ENCODE measurements around the gene SIAH2. TPM values are rescaled to one million over a fixed set of nuclear protein-coding genes. Genes with fewer than 3 reads are reported as not detected.

The SIAH2 gene
- total RNA-seq, 2 experiments from 2014 or later = 22.2 to 29.1 TPM

DNA sequence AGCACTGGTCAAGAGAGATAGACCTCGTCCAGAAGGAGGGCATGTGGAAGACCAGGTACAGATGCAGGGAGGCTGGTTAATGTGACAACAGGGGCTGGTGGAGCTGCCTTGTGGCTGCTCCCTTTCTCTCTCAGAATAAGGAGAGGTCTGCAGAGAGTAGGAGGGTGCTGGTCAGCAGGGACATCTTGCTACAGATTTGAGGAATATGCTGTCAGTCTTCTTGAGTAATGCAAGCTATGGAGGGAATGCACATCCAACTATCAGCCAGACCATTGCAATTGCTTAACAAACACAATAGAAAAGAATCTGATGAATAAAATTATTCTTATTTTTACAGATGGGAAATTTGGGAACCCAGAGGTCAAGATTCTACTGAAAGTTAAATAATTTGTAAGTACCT lies 20.3 kb upstream of the SIAH2 start:
- no peaks in the 10 kb centered on the region for H4K20me1 ChIP-seq (ENCODE audit: insufficient read depth, low read length)
- no peaks in the 10 kb centered on the region for H3K79me2 ChIP-seq (ENCODE audit: insufficient read depth, low read depth, low read length)
- ChIA-PET CTCF (ENCODE audit: unreplicated experiment) (no interaction called here), POLR2A (no interaction called here)
- no peak overlapping the region for H2AFZ ChIP-seq (ENCODE audit: low read length)
- H3K4me1 ChIP-seq (ENCODE audit: insufficient read depth, low read length, poor library complexity, severe bottlenecking) = no peaks in the 10 kb centered on the region
- no peaks in the 10 kb centered on the region for H3K36me3 ChIP-seq (ENCODE audit: insufficient read depth, low read length)
- no peak overlapping the region for H3K4me2 ChIP-seq (ENCODE audit: low read length)
- no TSS peak for BruUV-seq (replicated peaks)
- DNase-seq (ENCODE audit: low spot score) = no peak
- no peaks in the 10 kb centered on the region for H3K9me3 ChIP-seq (ENCODE audit: low read length)
- TF ChIP-seq, protein P1, sequence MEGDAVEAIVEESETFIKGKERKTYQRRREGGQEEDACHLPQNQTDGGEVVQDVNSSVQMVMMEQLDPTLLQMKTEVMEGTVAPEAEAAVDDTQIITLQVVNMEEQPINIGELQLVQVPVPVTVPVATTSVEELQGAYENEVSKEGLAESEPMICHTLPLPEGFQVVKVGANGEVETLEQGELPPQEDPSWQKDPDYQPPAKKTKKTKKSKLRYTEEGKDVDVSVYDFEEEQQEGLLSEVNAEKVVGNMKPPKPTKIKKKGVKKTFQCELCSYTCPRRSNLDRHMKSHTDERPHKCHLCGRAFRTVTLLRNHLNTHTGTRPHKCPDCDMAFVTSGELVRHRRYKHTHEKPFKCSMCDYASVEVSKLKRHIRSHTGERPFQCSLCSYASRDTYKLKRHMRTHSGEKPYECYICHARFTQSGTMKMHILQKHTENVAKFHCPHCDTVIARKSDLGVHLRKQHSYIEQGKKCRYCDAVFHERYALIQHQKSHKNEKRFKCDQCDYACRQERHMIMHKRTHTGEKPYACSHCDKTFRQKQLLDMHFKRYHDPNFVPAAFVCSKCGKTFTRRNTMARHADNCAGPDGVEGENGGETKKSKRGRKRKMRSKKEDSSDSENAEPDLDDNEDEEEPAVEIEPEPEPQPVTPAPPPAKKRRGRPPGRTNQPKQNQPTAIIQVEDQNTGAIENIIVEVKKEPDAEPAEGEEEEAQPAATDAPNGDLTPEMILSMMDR (conservative IDR thresholded peaks at IDR 0.05; ENCODE audit: low read length) = no peak
- TF ChIP-seq EZH2phosphoT487 (IDR thresholded peaks at IDR 0.05; ENCODE audit: borderline replicate concordance, low read depth, low read length) = no peak
- no peak overlapping the region for H3K27ac ChIP-seq (ENCODE audit: low read depth, low read length, poor library complexity, severe bottlenecking)
- H3K9me2 ChIP-seq (ENCODE audit: insufficient read depth, low read length) = no peaks in the 10 kb centered on the region
- intact Hi-C loops (cut with micrococcal nuclease; ENCODE audit: unreplicated experiment) = no loop called here
- H3K4me3 ChIP-seq (ENCODE audit: low read depth, low read length, poor library complexity, severe bottlenecking) = no peak overlapping the region

DNA sequence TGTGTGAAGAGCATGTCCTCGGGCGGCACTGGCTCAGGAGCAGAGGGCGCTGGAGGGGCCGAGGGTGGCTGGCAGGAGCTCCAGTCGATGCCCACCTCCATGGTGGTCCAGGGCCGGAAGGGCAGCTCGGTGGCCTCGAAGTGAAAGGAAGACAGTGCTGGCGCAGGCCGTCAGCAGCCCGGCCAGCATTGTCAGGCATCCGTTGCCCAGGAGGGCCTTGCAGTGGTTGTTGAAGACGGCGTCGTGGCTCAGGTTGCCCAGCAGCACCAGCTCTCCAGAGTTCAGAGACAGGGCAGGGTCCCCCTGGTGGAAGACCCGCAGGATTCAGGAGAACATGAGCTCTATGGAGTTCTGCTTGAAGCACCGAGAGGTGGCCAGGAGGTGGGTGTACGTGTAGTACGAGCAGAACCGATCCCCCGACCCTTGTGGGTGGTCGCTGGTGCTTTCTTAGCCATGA lies 16.5 kb upstream of the SIAH2 start:
- H3K4me1 ChIP-seq (ENCODE audit: insufficient read depth, low read length, poor library complexity, severe bottlenecking) = peaks cover 7% of the 10 kb centered on the region
- intact Hi-C loops (cut with micrococcal nuclease; ENCODE audit: unreplicated experiment) = no loop called here
- CTCF ChIA-PET (ENCODE audit: unreplicated experiment) = interaction anchor here (1.5 kb wide), 1 partner anchor 8 kb away, joined by 4 read pairs; no protein-coding TSS in a partner anchor
- no TSS peak for BruUV-seq (replicated peaks)
- no peak overlapping the region for H3K4me3 ChIP-seq (ENCODE audit: low read depth, low read length, poor library complexity, severe bottlenecking)
- no peak for DNase-seq (ENCODE audit: low spot score)
- H3K9me2 ChIP-seq (ENCODE audit: insufficient read depth, low read length) = no peaks in the 10 kb centered on the region
- no peaks in the 10 kb centered on the region for H4K20me1 ChIP-seq (ENCODE audit: insufficient read depth, low read length)
- TF ChIP-seq, protein P1 (conservative IDR thresholded peaks at IDR 0.05; ENCODE audit: low read length) = no peak
- no peak for TF ChIP-seq EZH2phosphoT487 (IDR thresholded peaks at IDR 0.05; ENCODE audit: borderline replicate concordance, low read depth, low read length)
- H3K79me2 ChIP-seq (ENCODE audit: insufficient read depth, low read depth, low read length) = no peaks in the 10 kb centered on the region
- POLR2A ChIA-PET = interaction anchor here (1.3 to 1.5 kb wide), 2 partner anchors 16 to 18 kb away, joined by 3 to 4 read pairs; no protein-coding TSS in a partner anchor
- H3K27ac ChIP-seq (ENCODE audit: low read depth, low read length, poor library complexity, severe bottlenecking) = no peak overlapping the region
- H3K4me2 ChIP-seq (ENCODE audit: low read length) = no peak overlapping the region
- no peak overlapping the region for H2AFZ ChIP-seq (ENCODE audit: low read length)
- no peaks in the 10 kb centered on the region for H3K9me3 ChIP-seq (ENCODE audit: low read length)
- no peaks in the 10 kb centered on the region for H3K36me3 ChIP-seq (ENCODE audit: insufficient read depth, low read length)

DNA sequence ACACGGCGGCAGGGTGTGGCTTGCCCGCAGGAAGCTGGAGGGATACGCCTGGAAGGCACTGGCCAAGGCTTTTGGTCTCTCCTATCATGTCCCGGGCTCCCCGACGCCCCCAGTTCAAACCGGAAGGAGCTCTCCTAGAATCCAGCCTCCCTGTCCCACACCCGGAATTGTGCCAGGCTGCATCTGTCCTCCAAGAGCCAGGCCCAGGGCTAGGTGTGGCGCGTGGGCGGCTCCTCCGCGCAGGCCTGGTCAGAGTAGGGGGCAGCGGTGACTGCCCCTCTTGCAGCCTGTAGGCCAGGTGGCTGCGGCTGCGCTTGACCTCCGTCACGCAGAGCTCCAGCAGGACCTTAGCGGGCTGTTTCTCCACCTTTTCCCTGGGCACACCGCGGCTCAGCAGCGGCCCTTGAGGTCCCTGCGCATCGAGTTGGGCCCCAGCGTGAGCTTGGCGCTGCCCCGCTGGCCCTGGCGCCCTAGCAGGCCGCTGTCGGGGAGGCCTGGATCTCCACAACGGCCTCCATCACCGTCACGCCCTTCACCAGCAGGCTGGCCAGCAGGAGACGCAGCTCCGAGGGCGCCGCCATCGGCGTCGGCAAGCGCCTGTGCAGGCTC lies 15.9 kb upstream of the SIAH2 start:
- peaks cover 7% of the 10 kb centered on the region for H3K4me1 ChIP-seq (ENCODE audit: insufficient read depth, low read length, poor library complexity, severe bottlenecking)
- no peak overlapping the region for H3K4me2 ChIP-seq (ENCODE audit: low read length)
- TF ChIP-seq, protein P1 (conservative IDR thresholded peaks at IDR 0.05; ENCODE audit: low read length) = no peak
- no peak for TF ChIP-seq EZH2phosphoT487 (IDR thresholded peaks at IDR 0.05; ENCODE audit: borderline replicate concordance, low read depth, low read length)
- no peaks in the 10 kb centered on the region for H3K9me3 ChIP-seq (ENCODE audit: low read length)
- no peak overlapping the region for H3K27ac ChIP-seq (ENCODE audit: low read depth, low read length, poor library complexity, severe bottlenecking)
- no peaks in the 10 kb centered on the region for H3K36me3 ChIP-seq (ENCODE audit: insufficient read depth, low read length)
- intact Hi-C loops (cut with micrococcal nuclease; ENCODE audit: unreplicated experiment) = no loop called here
- no peak overlapping the region for H2AFZ ChIP-seq (ENCODE audit: low read length)
- H3K79me2 ChIP-seq (ENCODE audit: insufficient read depth, low read depth, low read length) = no peaks in the 10 kb centered on the region
- no peak overlapping the region for H3K4me3 ChIP-seq (ENCODE audit: low read depth, low read length, poor library complexity, severe bottlenecking)
- BruUV-seq (replicated peaks) = no TSS peak
- DNase-seq (ENCODE audit: low spot score) = no peak
- H4K20me1 ChIP-seq (ENCODE audit: insufficient read depth, low read length) = no peaks in the 10 kb centered on the region
- ChIA-PET CTCF (ENCODE audit: unreplicated experiment) (interaction anchor here (1.5 kb wide), 1 partner anchor 9 kb away, joined by 4 read pairs; no protein-coding TSS in a partner anchor), POLR2A (interaction anchor here (1.5 kb wide), 1 partner anchor 15 kb away, joined by 4 read pairs; no protein-coding TSS in a partner anchor)
- no peaks in the 10 kb centered on the region for H3K9me2 ChIP-seq (ENCODE audit: insufficient read depth, low read length)

Measured in OCI-LY7 (cell line).